T47D (cell line): ENCODE results near the gene TRPC3.

Source experiments
- DNase-seq, 2 experiments: peaks; one replicate each; pipeline versions ENCODE4 v3.0.0 to v3.0.0-alpha.2; 2011 to 2012; ENCODE audit warnings: low read depth in 1 of 2, low spot score in 1 of 2
- JUND ChIP-seq: IDR thresholded peaks from 2 replicates; pipeline ENCODE4 v1.6.1; 2012; ENCODE audit warnings: low read depth
- in situ Hi-C: cut with HindIII; loops from 2 replicates; pipeline ENCODE4 v1.10.0; 2016; ENCODE audit warnings: low sequenced_read_pairs, low pct_unique_long_range_greater_than_20kb

Gene TRPC3

DNA sequence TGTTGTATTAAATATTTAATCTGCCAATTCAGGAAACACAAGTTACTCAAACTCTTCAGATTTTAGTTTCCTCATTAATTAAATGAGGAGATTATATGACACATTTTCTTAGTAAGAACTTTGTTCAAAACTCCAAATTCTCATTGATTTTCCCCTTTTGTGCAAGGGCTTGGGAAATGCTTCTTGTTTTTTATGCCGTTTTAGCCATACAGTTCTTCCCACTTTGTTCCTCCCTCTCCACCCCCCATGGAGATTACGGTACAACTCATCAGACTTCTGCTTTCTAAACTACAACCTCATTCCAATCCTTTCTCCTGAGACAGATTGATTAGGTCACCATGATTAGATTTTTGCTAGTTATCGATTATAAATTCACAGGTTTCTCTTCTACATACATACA lies 70.7 kb downstream of the TRPC3 start:
- in situ Hi-C loops, result no loop called here
- DNase-seq, result no peak

DNA sequence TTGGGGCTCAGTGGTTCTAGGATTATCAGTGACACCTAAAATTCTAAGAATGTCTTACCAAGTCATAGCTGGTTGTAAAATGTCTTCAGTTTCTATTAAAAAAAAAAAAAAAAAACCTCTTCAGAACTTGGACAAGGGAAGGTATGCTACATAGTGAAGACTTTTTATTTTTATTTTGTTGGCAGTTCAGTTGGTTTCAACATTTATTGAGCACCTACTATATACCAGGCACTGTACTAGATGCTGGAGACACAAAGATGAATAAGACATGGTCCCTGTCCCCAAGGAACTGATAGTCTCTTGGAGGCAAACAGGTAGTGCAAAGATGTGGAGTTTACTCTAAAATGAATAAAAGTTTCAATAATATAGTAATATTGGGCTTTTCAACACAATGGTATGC lies 72.7 kb downstream of the TRPC3 start:
- TF ChIP-seq JUND, result no peak
- in situ Hi-C loops, result no loop called here
- no peak for DNase-seq

More for the DNA sequence above, 70.7 kb downstream of the TRPC3 start:
- TF ChIP-seq JUND, result no peak

DNA sequence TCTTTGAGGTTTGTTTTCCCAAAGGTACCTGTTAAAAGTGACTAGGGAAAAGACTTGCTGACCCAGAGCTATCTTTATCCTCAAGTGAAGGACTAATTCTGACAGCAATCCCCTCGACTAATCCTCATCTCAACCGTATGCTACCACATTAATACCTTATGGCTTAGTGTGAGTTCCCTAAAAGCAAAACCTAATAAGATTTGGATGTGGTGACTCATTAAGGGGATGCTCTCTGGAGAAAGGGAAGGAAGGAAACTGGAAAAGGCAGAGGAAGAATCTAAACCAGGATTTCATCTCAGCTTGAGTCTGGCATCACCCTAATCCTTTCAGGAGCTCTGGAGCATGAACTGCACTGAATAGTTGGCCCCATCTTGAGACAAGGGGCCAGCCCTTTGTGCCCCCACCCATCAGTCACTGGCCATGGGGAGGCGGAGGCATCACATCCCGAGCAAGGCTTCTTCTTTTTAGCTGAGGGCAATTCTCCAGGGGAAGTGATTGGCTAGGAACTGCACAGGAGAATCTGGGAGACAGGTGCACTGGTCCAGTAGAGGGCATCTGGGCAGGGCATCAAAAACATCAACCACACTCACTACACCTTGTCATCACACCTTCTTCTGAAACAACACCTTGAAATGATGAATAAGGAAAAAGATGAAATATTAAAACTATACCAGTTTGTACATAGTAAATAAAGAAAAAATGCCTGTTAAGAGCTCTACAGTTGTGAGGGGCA lies 74.7 kb downstream of the TRPC3 start:
- DNase-seq, result no peak
- in situ Hi-C loops, result no loop called here
- no peak for TF ChIP-seq JUND

DNA sequence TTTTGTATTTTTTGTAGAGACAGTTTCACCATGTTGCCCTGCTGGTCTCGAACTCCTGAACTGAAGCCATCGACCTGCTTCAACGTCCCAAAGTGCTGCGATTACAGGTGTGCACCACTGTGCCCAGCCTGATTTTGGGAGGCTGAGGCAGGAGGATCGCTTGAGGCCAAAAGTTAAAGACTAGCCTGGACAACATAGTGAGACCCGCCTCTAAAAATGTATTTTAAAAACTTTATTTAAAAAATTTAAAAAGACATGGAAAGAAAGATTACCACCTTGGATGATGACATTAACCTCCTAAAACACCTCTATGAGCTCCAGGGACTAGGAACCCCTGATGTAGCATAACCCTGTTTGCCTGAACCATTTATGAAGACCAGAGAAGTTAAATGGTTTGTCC lies 75.8 kb downstream of the TRPC3 start:
- in situ Hi-C loops, result no loop called here
- TF ChIP-seq JUND, result no peak
- no peak for DNase-seq

DNA sequence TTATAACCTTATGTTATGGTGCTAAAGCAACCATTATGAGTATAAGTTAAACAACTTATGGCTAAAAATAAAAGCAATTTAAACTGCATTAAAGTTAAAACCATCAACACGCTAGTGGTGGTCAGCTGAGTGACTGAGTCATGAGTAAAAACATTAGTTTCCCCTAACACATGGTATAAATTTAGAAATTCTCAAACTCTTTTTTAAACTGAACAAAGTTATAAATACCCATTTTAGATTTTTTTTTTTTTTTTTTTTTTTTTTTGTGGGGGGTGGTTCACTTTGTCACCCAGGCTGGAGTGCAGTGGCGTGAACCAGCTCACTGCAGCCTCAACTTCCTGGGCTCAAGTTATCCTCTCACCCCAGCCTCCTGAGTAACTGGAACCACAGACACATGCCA lies 76.2 kb downstream of the TRPC3 start:
- TF ChIP-seq JUND, result no peak
- in situ Hi-C loops, result no loop called here
- DNase-seq, result no peak

DNA sequence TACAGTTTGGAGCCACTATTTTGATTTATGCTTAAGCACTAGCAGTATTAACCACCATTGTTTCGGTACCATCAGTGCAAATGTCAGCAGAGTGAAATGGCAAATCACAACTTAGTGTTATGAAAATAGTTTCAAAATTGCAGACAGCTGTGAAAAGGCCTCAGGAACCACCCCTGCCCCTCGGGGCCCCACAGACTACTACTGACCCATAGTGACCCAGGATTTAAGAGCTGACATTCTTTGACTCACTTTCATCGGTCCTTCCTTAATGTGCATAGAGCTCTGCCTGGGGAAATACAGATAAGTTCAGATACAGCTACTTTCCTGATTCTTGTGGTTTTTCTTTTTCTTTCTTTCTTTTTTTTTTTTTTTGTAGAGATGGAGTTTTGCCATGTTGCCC lies 78.3 kb downstream of the TRPC3 start:
- no peak for DNase-seq
- in situ Hi-C loops, result no loop called here
- no peak for TF ChIP-seq JUND

DNA sequence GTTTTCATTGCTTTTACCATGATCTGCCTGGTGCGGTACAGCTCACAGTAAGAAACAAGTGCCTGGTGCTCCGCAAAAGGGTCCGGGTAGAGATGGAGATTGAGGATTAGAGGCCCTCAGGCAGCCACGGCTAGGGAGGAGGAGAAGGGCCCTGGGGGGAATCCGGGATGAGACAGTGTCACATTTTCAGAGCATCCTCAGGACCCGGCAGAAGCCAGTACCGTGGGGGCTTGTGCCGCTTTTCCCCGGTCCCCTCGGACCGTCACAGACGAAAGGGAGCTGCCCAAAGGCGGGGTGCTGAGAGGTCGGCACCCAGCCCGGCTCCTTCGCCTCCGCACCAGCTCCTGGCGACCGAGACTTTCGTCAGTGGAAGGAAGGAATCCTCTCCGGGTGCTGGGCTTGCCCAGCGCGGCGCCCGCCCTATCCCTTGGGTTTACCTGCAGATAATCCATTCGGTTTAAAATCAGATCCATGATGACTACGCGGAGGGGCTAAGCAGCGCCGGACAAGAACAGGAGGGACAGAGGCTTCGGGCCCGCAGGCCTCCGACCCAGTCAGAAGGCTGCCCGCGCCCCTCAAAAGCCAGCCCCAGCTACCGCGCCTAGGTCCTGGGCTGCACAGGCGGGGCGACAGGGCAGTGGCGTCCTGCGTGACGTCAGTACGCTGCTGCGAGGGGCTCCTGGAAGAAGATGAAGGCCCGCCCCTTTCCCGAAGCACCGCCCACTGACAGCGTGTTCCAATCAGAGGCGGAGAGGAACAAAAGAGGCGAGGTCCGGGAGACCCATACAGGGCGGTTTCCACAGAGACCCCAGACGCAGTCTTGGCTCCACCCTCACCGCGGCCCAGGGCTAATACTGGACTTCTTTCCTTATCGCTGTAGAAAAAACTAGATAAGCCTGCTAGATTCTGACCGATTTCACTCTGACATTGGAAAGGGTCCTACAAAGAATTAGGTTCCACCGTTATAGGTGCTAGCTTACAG lies 81.7 kb downstream of the TRPC3 start, which contains the start of gene BBS7:
Gene BBS7 (minus strand): TSS at position 634 of the 982 bp plus-strand sequence. CDS start 161 bp downstream, at position 473.
- no peak for TF ChIP-seq JUND
- peak; percentile 76 to 91 for DNase-seq
- in situ Hi-C loops, result no loop called here

DNA sequence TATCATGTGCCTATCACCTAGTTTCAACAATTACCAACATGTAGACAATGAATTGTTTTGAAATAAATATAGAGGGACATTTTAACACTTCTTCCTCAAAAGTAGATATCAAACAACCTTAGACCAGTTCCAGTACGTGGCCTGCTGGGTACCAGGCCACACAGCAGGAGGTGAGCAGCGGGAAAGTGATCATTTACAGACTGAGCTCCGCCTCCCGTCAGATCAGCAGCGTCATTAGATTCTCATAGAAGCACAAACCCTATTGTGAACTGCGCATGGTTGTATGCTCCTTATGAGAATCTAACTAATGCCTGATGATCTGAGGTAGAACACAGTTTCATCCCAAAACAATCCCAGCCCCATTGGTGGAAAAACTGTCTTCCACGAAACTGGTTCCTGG lies 88.1 kb downstream of the TRPC3 start:
- DNase-seq, result no peak
- in situ Hi-C loops, result no loop called here
- TF ChIP-seq JUND, result no peak

DNA sequence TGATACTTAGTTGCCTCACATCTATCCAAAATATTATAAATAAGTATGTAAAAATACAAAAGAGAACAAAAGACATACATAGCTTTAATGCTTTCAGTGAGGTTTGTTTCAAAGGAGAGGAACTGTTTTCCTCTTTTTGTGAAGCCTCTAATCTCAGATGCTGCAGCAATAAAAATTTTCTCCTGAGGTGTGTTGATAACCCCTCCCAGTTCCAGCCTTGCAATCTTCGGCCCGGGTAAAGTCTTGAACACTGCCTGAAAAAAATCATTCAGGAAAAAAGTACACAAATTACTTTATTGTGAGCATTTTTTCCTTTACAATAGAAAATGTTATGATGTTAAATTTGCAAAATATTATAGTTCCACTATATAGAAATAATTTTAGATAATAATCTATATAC lies 90.4 kb downstream of the TRPC3 start:
- in situ Hi-C loops, result no loop called here
- no peak for TF ChIP-seq JUND
- DNase-seq, result no peak

DNA sequence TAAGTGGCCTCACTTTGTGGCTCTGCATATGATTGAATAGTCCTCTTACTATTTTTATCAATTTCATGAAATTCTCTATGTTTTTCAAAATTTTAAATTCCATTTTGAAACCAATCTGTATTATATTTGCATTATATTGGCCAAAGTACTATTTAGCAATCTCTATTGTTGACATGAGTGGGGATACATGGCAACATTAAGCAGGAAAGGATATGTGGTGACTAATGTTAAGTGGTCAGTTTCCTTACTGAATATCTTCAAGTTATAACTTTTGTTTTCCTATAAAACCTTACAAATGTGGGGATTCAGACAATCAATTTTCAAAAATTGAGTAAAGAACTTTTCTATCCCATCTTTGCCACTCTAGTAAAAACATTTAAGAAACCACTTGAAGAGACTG lies 91.7 kb downstream of the TRPC3 start:
- in situ Hi-C loops, result no loop called here
- no peak for DNase-seq
- TF ChIP-seq JUND, result no peak

DNA sequence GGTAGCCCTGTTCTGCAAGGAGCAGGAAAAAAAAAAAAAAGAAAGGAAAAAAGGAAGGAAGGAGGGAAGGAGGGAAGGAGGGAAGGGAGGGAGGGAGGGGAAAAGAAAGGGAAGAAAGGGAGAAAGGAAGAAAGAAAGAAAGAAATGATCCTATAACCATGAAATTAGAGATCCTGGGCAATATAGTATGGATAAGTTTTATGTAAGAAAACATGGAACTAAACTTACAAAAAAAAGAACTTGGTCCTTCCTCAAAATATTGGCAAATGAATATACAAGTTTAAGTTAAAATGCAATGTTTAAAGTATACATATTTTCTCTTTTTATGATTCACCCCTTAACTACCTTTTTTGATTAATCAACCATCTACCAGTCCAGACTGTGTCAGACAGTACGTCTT lies 100.5 kb downstream of the TRPC3 start:
- in situ Hi-C loops, result no loop called here
- TF ChIP-seq JUND, result no peak
- no peak for DNase-seq

DNA sequence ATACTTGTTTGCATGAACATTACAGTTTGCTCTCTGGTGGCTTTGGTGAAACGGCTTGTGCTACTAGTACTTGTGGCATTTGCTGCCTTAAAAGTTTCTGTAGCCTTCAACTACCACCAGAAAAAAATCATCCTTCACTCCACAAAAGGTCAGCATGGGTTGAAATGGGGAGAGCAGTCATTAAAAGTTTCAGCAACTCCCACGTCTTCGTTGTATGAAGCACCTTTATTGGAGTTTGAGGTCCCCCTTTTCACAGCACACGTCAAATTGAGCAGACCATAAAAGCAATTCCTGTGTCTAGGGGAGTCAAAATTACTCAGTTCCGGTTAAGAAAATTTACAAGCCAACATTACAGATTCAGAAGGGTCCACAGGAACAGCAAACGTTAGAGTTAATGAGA lies 105.2 kb downstream of the TRPC3 start:
- DNase-seq, result no peak
- no peak for TF ChIP-seq JUND
- in situ Hi-C loops, result no loop called here

DNA sequence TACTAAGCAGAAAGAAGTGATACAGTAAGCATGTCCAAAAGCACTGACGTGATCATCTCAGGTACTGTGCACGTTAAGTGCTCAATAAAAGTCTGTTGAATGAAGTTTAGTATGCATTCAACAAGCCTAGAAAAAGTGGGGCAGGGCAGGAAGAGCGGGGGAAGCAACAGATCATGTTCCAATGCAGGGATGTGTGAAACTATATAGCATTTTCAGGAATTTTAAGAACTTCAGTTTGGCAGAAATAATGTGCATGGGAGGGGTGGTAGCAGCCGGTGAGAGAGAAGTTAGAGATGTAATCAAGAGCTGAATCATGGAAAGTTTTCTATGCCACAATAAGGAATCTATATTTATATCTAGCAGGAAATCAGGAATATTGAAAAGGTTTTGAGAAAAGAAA lies 109.0 kb downstream of the TRPC3 start:
- in situ Hi-C loops, result no loop called here
- DNase-seq, result no peak
- no peak for TF ChIP-seq JUND
